EL (cell line): ENCODE results near the gene PLCL2.

Source experiments
- DNase-seq: peaks from one replicate; pipeline ENCODE4 v3.0.0-alpha.2; 2016

PLCL2 gene

DNA sequence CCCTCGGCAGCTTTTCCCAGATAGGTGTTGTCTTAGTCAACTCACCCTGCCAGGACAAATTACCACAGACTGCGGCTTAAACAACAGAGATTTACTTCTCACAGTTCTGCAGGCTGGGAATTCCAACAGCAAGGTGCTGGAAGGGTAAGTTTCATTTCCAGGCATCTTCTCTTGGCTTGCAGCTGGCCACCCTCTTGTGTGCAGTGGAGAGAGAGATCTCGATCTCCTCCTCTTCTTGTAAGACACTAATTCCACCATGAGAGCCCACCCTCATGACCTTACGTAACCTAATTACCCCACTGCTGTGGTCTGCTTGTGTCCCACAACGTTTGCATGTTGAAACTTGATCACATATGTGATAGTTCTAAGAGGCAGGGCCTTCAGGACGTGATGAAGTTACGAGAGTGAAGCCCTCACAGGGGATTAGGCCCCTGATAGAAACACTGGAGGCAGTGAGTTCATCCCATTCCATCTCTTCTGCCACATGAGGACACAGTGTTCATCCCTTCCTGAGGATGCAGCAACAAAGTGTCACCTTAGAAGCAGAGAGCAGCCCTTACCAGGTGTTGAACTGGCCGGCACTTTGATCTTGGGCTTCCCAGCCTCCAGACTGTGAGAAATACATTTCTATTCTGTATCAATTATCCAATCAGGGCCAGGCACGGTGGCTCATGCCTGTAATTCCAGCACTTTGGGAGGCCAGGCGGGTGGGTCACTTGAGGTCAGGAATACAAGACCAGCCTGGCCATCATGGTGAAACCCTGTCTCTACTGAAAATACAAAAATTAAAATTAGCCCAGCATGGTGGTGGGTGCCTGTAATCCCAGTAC, 247.7 kb downstream of the PLCL2 start:
- no peak for DNase-seq

GRCh38 chr3:17133632-17134545, 249.1 kb downstream of the PLCL2 start:
- no peak for DNase-seq

DNA sequence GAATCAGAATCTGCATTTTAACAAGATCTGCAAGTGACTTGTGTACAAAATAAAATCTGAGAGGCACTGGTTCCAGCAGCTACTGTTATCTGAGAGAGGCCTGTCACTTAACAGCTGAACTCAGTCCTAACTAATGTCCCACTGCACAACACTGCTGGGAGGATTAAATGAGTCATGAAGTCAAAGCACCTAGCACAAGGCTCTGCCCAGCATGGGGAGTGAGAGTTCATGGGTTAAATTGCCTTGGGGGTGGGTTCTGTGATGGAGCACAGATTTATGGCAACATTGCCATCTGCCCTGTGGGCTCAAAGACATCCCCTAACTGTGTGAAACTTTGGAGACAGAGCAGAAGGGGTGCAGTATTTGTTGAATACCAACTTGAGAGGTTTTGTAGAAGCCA, 250.9 kb downstream of the PLCL2 start:
- no peak for DNase-seq

DNA sequence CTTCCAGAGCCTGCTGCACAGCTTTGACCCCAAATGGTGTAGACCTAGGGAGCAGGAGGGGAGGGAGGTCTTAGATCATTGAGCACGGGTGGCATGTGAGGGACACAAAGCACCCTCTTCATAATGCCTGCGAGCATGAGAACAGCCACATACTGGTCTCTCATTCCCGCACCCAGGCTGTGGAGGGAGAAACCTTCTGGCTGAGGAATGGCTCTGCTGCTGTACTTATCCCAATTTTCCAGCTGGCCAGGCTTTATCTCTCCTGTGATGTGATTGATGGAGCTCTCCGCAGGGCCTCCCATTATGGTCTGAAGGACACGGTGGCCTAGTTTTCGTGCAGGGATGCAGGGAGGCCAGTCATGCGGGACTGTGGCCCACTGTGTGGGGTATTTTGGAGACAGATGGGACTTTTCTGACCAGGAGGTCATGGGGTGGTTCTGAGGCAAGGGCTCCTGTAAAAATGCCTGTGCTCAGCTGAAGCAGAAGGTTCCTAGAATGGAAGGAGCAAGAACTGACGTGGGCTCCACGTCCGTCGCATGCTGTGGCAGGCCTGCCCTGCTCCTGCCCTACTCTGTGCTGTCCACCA, 251.5 kb downstream of the PLCL2 start:
- no peak for DNase-seq

DNA sequence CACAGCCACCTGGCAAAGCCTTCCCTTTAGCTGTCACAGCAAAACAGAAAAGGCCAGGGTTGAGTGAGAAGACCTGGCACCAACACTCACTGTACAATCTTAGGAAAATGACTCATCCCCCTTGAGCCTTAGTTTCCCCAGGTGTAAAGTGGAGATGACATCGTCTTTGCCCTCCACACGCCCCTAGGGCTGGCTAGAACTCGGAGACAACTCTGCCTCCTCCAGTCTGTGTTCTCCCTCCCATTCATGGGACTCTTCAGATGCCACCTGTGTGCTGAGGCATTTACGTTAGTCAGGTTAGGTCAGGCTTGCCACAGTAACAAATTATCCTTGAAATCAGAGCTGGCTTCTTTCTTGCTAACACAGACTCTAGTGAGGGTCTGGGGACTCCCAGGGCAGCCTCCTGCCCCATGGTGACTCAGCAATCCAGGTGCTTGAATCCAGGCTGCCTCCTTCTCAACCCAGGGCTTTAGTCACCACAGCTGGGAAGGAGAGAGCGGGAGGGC, 252.6 kb downstream of the PLCL2 start:
- no peak for DNase-seq

- DNase-seq, result no peak
Observed at GRCh38 chr3:17138246-17139039, 253.7 kb downstream of the PLCL2 start.
